Left lung (tissue), 10 donors: Measurements from ENCODE around the gene RRP7A. TPM values are rescaled to one million over a fixed set of nuclear protein-coding genes. Genes with fewer than 3 reads are reported as not detected.
"Not testable (repeated sequence)": the region's sequence is repeated elsewhere in the genome, so short reads cannot be mapped to it uniquely, and the experiment has no call there.

Source experiments
- ATAC-seq: fragments of 200-7000 bp; cut with Tn5 transposase; one replicate; pipeline ENCODE4 v1.9.1; 2020; ENCODE audit warnings: moderate library complexity
- DNase-seq, 4 donors: peaks; one replicate each; pipeline ENCODE4 v3.0.0-alpha.2; 2013 to 2020
- H3K27ac ChIP-seq, 2 donors: fragments of 200-600 bp; sonication (generic) in 1 of 2; one replicate each; pipeline versions ENCODE4 v1.5.0 to v1.8.0; 2020 to 2021
- H3K27me3 ChIP-seq, 2 donors: fragments of 200-600 bp; sonication (generic) in 1 of 2; one replicate each; pipeline versions ENCODE4 v1.5.0 to v1.8.0; 2020 to 2021
- H3K36me3 ChIP-seq, 2 donors: fragments of 200-600 bp; sonication (generic) in 1 of 2; one replicate each; pipeline versions ENCODE4 v1.5.0 to v1.8.0; 2020 to 2021
- H3K4me1 ChIP-seq, 2 donors: fragments of 200-600 bp; one replicate each; pipeline ENCODE4 v1.8.0; 2021
- H3K4me3 ChIP-seq, 2 donors: fragments of 200-600 bp; sonication (generic) in 1 of 2; one replicate each; pipeline versions ENCODE4 v1.5.0 to v1.8.0; 2020 to 2021; ENCODE audit warnings: mild to moderate bottlenecking in 1 of 2
- H3K9me3 ChIP-seq, 2 donors: fragments of 200-600 bp; sonication (generic) in 1 of 2; one replicate each; pipeline versions ENCODE4 v1.5.0 to v1.8.0; 2020 to 2021
- intact Hi-C, 2 donors: fragments of 100-400 bp; cut with DNase I; formaldehyde crosslinking; loops; one replicate each; pipeline versions ENCODE4 v1.11.2 to v1.14.2; 2022
- polyA plus RNA-seq, 6 donors: library from polyadenylated mRNA; unstranded; fragments of 120-200 nt; gene quantifications; one replicate each; pipeline ENCODE4 v1.2.1, GENCODE V29; 2013; ENCODE audit not compliant: insufficient read length in 6 of 6
- total RNA-seq, 2 donors: library from RNA; stranded (reverse); fragmentation: NEBNext Ultra II Directional; extraction: Animal tissue kit (Norgen Biotek cat#: 25700); gene quantifications; one replicate each; pipeline ENCODE4 v1.2.1, GENCODE V29; 2021
- TF ChIP-seq, protein P1 (sequence below), 2 donors: fragments of 200-600 bp; sonication (generic) in 1 of 2; IDR thresholded peaks; one replicate each; pipeline versions ENCODE4 v1.5.0 to v1.8.0; 2021; ENCODE audit warnings: antibody characterized with exemption in 2 of 2
- donor health status: DM: no; HTN: yes; CAD: no.
- donor health status: DM: no; HTN: no; CAD: no.

The RRP7A gene
- total and polyA plus RNA-seq, 8 donors: 25.7 to 57.1 (median 30.6) TPM

DNA sequence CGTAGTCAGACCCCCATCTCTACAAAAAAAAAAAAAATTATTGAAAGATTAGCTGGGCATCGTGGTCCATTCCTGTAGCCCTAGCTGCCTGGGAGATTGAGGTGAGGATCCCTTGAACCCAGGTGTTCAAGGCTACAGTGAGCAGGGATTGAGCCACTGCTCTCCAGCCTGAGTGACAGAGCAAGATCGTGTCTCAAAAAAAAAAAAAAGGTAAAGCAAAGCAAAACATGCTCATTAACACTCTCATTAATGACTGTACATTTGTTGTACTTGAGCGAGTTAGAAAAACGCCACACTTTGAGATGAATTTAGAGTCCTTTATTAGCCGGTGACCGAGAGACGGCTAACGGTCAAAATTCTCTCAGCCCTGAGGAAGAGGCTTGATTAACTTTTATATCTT, 28.0 kb upstream of the RRP7A start:
- no peaks in the 10 kb centered on the region for H3K4me1 ChIP-seq
- H3K4me3 ChIP-seq: no peak overlapping the region
- TF ChIP-seq, protein P1, sequence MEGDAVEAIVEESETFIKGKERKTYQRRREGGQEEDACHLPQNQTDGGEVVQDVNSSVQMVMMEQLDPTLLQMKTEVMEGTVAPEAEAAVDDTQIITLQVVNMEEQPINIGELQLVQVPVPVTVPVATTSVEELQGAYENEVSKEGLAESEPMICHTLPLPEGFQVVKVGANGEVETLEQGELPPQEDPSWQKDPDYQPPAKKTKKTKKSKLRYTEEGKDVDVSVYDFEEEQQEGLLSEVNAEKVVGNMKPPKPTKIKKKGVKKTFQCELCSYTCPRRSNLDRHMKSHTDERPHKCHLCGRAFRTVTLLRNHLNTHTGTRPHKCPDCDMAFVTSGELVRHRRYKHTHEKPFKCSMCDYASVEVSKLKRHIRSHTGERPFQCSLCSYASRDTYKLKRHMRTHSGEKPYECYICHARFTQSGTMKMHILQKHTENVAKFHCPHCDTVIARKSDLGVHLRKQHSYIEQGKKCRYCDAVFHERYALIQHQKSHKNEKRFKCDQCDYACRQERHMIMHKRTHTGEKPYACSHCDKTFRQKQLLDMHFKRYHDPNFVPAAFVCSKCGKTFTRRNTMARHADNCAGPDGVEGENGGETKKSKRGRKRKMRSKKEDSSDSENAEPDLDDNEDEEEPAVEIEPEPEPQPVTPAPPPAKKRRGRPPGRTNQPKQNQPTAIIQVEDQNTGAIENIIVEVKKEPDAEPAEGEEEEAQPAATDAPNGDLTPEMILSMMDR (IDR thresholded peaks at IDR 0.05): no peak
- intact Hi-C loops: no loop called here
- no peak for ATAC-seq
- H3K27ac ChIP-seq: no peak overlapping the region
- H3K36me3 ChIP-seq: no peaks in the 10 kb centered on the region
- DNase-seq: no peak
- H3K27me3 ChIP-seq: peaks cover 0 to 11% of the 10 kb centered on the region in 2 donors
- H3K9me3 ChIP-seq: peaks cover 0 to 1% of the 10 kb centered on the region in 2 donors

- no peak for ATAC-seq
- Histone ChIP-seq H3K4me1 (no peaks in the 10 kb centered on the region), H3K36me3 (no peaks in the 10 kb centered on the region), H3K9me3 (no peaks in the 10 kb centered on the region), H3K4me3 (no peak overlapping the region), H3K27ac (no peak overlapping the region), H3K27me3 (peaks cover 0 to 11% of the 10 kb centered on the region in 2 donors)
- intact Hi-C loops: no loop called here
- TF ChIP-seq, protein P1 (IDR thresholded peaks at IDR 0.05): no peak
- peak in 1 of 4 donors; percentile 13 for DNase-seq
Observed at GRCh38 chr22:42544686-42545085, 25.1 kb upstream of the RRP7A start.

DNA sequence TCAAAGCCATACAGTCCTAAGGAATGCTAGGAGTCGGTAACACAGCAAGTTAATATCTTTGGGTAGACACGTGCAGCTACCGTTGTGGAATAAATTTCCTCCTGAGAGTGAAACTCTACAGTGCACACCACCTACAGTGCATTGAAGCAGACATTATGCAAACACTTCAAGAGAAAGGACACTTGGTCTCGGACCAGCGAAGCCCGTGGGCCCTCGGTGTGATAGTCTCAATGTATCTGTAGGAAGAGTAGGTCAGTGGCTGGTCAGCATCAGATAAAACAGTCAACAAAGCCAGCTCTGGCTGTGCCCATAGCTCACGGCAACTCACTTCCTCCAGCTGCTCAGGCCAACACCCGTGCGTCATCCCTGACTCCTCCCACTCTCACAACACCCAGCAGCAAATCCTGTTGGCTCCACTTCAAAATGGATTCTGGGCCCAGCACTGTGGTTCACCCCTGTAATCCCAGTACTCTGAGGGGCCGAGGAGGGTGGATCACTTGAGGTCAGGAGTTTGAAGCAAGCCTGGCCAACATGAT, 19.7 kb upstream of the RRP7A start:
- H3K9me3 ChIP-seq, H3K4me3 ChIP-seq, H3K27me3 ChIP-seq, DNase-seq, H3K36me3 ChIP-seq, H3K27ac ChIP-seq, H3K4me1 ChIP-seq, intact Hi-C loops: not testable (repeated sequence)
- ATAC-seq: peak; percentile 80

DNA sequence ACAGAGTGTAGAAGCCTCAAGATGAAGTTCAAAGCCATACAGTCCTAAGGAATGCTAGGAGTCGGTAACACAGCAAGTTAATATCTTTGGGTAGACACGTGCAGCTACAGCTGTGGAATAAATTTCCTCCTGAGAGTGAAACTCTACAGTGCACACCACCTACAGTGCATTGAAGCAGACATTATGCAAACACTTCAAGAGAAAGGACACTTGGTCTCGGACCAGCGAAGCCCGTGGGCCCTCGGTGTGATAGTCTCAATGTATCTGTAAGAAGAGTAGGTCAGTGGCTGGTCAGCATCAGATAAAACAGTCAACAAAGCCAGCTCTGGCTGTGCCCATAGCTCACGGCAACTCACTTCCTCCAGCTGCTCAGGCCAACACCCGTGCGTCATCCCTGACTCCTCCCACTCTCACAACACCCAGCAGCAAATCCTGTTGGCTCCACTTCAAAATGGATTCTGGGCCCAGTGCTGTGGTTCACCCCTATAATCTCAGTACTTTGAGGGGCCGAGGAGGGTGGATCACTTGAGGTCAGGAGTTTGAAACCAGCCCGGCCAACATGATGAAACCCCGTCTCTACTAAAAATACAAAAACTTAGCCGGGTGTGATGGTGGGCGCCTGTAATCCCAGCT, 17.7 kb upstream of the RRP7A start:
- ATAC-seq: peak; percentile 88
- H3K9me3 ChIP-seq, H3K36me3 ChIP-seq, intact Hi-C loops, H3K27me3 ChIP-seq, DNase-seq, H3K4me3 ChIP-seq: not testable (repeated sequence)
- H3K27ac ChIP-seq: peak overlapping the region in 1 of 2 donors; percentile 33
- peaks cover 0 to 11% of the 10 kb centered on the region in 2 donors for H3K4me1 ChIP-seq

DNA sequence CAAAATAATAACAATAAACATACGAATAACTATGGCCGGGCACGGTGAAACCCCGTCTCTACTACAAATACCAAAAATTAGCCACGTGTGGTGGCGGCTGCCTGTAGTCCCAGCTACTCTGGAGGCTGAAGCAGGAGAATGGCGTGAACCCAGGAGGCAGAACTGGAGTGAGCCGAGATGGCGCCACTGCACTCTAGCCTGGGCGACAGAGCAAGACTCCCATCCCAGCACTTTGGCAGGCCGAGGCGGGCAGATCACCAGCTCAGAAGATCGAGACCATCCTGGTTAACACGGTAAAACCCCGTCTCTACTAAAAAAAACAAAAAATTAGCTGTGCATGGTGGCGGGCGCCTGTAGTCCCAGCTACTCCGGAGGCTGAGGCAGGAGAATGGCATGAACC, 17.0 kb upstream of the RRP7A start:
- H3K9me3 ChIP-seq, ATAC-seq, H3K4me3 ChIP-seq, DNase-seq, intact Hi-C loops, H3K36me3 ChIP-seq, H3K27me3 ChIP-seq: not testable (repeated sequence)
- Histone ChIP-seq H3K27ac (peak overlapping the region in 1 of 2 donors; percentile 33), H3K4me1 (peaks cover 0 to 11% of the 10 kb centered on the region in 2 donors)

DNA sequence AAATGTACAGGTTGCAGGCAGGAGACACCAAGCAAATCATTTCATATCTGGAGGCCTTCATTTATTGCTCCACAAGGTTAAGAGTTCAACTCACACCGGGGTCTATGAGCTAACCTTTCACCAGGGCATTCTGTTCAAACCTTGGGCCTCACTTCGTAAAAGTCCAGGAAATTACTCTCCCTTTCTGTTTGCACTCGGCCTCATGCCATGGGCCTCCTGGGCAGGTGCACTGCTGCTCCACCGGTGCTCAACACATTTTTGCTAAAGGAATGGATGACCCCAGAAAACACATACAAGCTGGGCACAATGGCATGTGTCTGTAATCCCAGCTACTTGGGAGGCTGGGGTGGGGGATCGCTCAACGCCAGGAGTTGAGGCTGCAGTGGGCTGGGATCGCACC, 16.6 kb upstream of the RRP7A start:
- peaks cover 0 to 11% of the 10 kb centered on the region in 2 donors for H3K4me1 ChIP-seq
- ATAC-seq (no peak), DNase-seq (no peak)
- no peaks in the 10 kb centered on the region for H3K36me3 ChIP-seq
- intact Hi-C loops: no loop called here
- H3K4me3 ChIP-seq: no peak overlapping the region
- TF ChIP-seq, protein P1 (IDR thresholded peaks at IDR 0.05): no peak
- no peak overlapping the region for H3K27ac ChIP-seq
- H3K9me3 ChIP-seq: no peaks in the 10 kb centered on the region
- H3K27me3 ChIP-seq: no peaks in the 10 kb centered on the region

GRCh38 chr22:42535082-42535731, 15.6 kb upstream of the RRP7A start:
- H3K9me3 ChIP-seq, H3K27me3 ChIP-seq, intact Hi-C loops, H3K27ac ChIP-seq, ATAC-seq, DNase-seq, H3K4me3 ChIP-seq, H3K36me3 ChIP-seq: not testable (repeated sequence)
- peaks cover 0 to 11% of the 10 kb centered on the region in 2 donors for H3K4me1 ChIP-seq
